Mesodermal cell (in vitro differentiated cells): Measurements from ENCODE around the gene OR10H1.

Experiments
- H3K27ac ChIP-seq: 2 replicates; pipeline ENCODE4 v1.7.0; 2013; ENCODE audit warnings: mild to moderate bottlenecking, low read depth, low read length, moderate library complexity; ENCODE audit not compliant: severe bottlenecking
- H3K36me3 ChIP-seq: 2 replicates; pipeline ENCODE4 v1.7.1; 2013; ENCODE audit warnings: mild to moderate bottlenecking, low read length, moderate library complexity; ENCODE audit not compliant: control insufficient read depth, insufficient read depth
- H3K4me1 ChIP-seq: one replicate; pipeline ENCODE4 v1.7.1; 2013; ENCODE audit warnings: mild to moderate bottlenecking, low read length; ENCODE audit not compliant: insufficient read depth, control insufficient read depth, poor library complexity, severe bottlenecking
- H3K4me3 ChIP-seq: 2 replicates; pipeline ENCODE4 v1.7.0; 2013; ENCODE audit warnings: low read length, control low read depth, mild to moderate bottlenecking; ENCODE audit not compliant: insufficient read depth, poor library complexity, severe bottlenecking; ENCODE audit errors: extremely low read depth
- H3K9me3 ChIP-seq: 2 replicates; pipeline ENCODE4 v1.7.1; 2013; ENCODE audit warnings: mild to moderate bottlenecking, low read length, moderate library complexity; ENCODE audit not compliant: control insufficient read depth
- WGBS, 2 experiments: methylation state at CpG; one replicate each; pipeline ENCODE4 v1.1.5; 2013; ENCODE audit warnings: missing lambda C conversion rate in 2 of 2; ENCODE audit not compliant: insufficient coverage in 2 of 2; 5-methylcytosine and 5-hydroxymethylcytosine counted together

OR10H1 gene

GRCh38 chr19:15769586-15769985 is 45.9 kb downstream of the OR10H1 start:
- Histone ChIP-seq H3K4me1 (no peaks in the 10 kb centered on the region), H3K36me3 (no peaks in the 10 kb centered on the region), H3K9me3 (peaks cover 69% of the 10 kb centered on the region), H3K27ac (no peak overlapping the region), H3K4me3 (no peak overlapping the region)
- 88 to 90% methylated on average over 1 to 2 of the region's 6 CpGs for WGBS, 2 experiments

- no peaks in the 10 kb centered on the region for H3K4me1 ChIP-seq
- 77 to 82% methylated on average over 26 to 28 of the region's 28 CpGs for WGBS, 2 experiments
- H3K9me3 ChIP-seq: peaks cover 47% of the 10 kb centered on the region
- no peaks in the 10 kb centered on the region for H3K36me3 ChIP-seq
- no peak overlapping the region for H3K4me3 ChIP-seq
- no peak overlapping the region for H3K27ac ChIP-seq
Measured at GRCh38 chr19:15759962-15760565, 55.4 kb downstream of the OR10H1 start.

- WGBS, 2 experiments: 42 to 50% methylated on average over 1 to 2 of the region's 2 CpGs
- Histone ChIP-seq H3K36me3 (no peaks in the 10 kb centered on the region), H3K9me3 (peaks cover 48% of the 10 kb centered on the region), H3K4me1 (no peaks in the 10 kb centered on the region), H3K27ac (no peak overlapping the region), H3K4me3 (no peak overlapping the region)
Measured at GRCh38 chr19:15758379-15758778, 57.1 kb downstream of the OR10H1 start.
